Measurements from ENCODE around the gene POLR2L. TPM values are rescaled to one million over a fixed set of nuclear protein-coding genes. Genes with fewer than 3 reads are reported as not detected.

The POLR2L gene
- total RNA-seq, 6 experiments from 2014 or later = 439 to 504 (median 478) TPM

- H3K27ac Mint-ChIP-seq = peak overlapping the region; percentile 73
- H3K9me3 Mint-ChIP-seq = no peaks in the 10 kb centered on the region
These were observed 29.9 kb downstream of the POLR2L start for GRCh38 chr11:812390-812789.

GRCh38 chr11:811446-812245, 30.7 kb downstream of the POLR2L start:
- Mint-ChIP-seq H3K4me3 (peak overlapping the region; percentile 98), H3K9me3 (no peaks in the 10 kb centered on the region), H3K4me1 (ENCODE audit: low read depth) (peaks cover 32% of the 10 kb centered on the region), H3K27ac (peak overlapping the region; percentile 73), H3K36me3 (ENCODE audit: low read depth) (peaks cover 30% of the 10 kb centered on the region), H3K27me3 (ENCODE audit: insufficient read depth) (peaks cover 25% of the 10 kb centered on the region)
- peak; percentile 32; the same call in 1 of the 2 replicates for TF ChIP-seq CTCF (IDR thresholded peaks at IDR 0.05)
- DNase-seq = no peak

More at GRCh38 chr11:812390-812789, 29.9 kb downstream of the POLR2L start:
- peaks cover 32% of the 10 kb centered on the region for H3K4me1 Mint-ChIP-seq (ENCODE audit: low read depth)
- TF ChIP-seq CTCF (IDR thresholded peaks at IDR 0.05) = no peak
- peaks cover 30% of the 10 kb centered on the region for H3K36me3 Mint-ChIP-seq (ENCODE audit: low read depth)
- DNase-seq = no peak
- H3K27me3 Mint-ChIP-seq (ENCODE audit: insufficient read depth) = peaks cover 25% of the 10 kb centered on the region
- H3K4me3 Mint-ChIP-seq = peak overlapping the region; percentile 26; the same call in 1 of the 2 replicates

- H3K4me1 Mint-ChIP-seq (ENCODE audit: low read depth) = peaks cover 32% of the 10 kb centered on the region
- peaks cover 18% of the 10 kb centered on the region for H3K27me3 Mint-ChIP-seq (ENCODE audit: insufficient read depth)
- H3K9me3 Mint-ChIP-seq = no peaks in the 10 kb centered on the region
- H3K27ac Mint-ChIP-seq = peak overlapping the region; percentile 100
- peak overlapping the region; percentile 98 for H3K4me3 Mint-ChIP-seq
- no peak for DNase-seq
- TF ChIP-seq CTCF (IDR thresholded peaks at IDR 0.05) = peak; percentile 41; the same call in 1 of the 2 replicates
- peaks cover 30% of the 10 kb centered on the region for H3K36me3 Mint-ChIP-seq (ENCODE audit: low read depth)
These were observed 32.2 kb downstream of the POLR2L start for GRCh38 chr11:810040-810567.

- peak; percentile 95 for DNase-seq
- H3K27me3 Mint-ChIP-seq (ENCODE audit: insufficient read depth) = peaks cover 18% of the 10 kb centered on the region
- H3K4me3 Mint-ChIP-seq = peak within 1 kb of the TSS; percentile 98
- no peaks in the 10 kb centered on the region for H3K9me3 Mint-ChIP-seq
- peak within 1 kb of the TSS; percentile 100 for H3K27ac Mint-ChIP-seq
- peaks cover 30% of the 10 kb centered on the region for H3K36me3 Mint-ChIP-seq (ENCODE audit: low read depth)
- H3K4me1 Mint-ChIP-seq (ENCODE audit: low read depth) = peaks cover 34% of the 10 kb centered on the region
- no peak for TF ChIP-seq CTCF (IDR thresholded peaks at IDR 0.05)
These were observed 32.9 kb downstream of the POLR2L start, which contains the start of gene RPLP2 for GRCh38 chr11:809287-810039. Gene RPLP2, plus strand, starts transcription at chr11:809967. Its CDS starts 268 bp downstream, at chr11:810235.

- Mint-ChIP-seq H3K9me3 (no peaks in the 10 kb centered on the region), H3K4me3 (peak overlapping the region; percentile 98), H3K4me1 (ENCODE audit: low read depth) (peaks cover 38% of the 10 kb centered on the region), H3K36me3 (ENCODE audit: low read depth) (peaks cover 30% of the 10 kb centered on the region), H3K27me3 (ENCODE audit: insufficient read depth) (peaks cover 14% of the 10 kb centered on the region), H3K27ac (peak overlapping the region; percentile 100)
- DNase-seq = peak; percentile 69
- no peak for TF ChIP-seq CTCF (IDR thresholded peaks at IDR 0.05)
These were observed 33.7 kb downstream of the POLR2L start for GRCh38 chr11:808427-809286.

Data from HFFc6 (cell line).